ENCODE data around the gene CARF. TPM values are rescaled to one million over a fixed set of nuclear protein-coding genes. Genes with fewer than 3 reads are reported as not detected.
"Not testable (repeated sequence)": the region's sequence is repeated elsewhere in the genome, so short reads cannot be mapped to it uniquely, and the experiment has no call there.

The CARF gene
- total RNA-seq, 1 donor from 2014 or later = 16.5 TPM

DNA sequence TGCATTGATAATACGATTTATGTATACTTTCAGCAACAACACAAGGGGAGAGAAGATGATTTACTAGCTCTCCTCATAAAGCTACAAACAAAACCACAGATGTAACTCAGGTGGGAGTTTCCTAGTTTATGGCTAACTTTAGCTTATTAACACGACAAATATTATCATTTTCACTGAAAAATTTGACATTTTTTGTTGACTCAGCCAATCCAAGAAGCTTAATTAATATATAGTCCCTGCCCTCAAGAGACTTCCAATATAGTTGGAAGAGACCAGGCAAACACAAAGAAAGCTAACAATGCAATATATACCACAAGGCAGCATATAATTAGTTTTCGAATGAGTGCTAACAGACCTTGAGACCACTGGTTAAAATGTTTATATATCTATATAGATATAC is 1.4 kb upstream of the CARF start:
- no peaks in the 10 kb centered on the region for H3K9me3 ChIP-seq
- TF ChIP-seq POLR2AphosphoS5 (IDR thresholded peaks at IDR 0.05; ENCODE audit: insufficient read depth in 1 of 2, low read depth in 1 of 2) (no peak), POLR2A (IDR thresholded peaks at IDR 0.05) (no peak)
- TF ChIP-seq, protein P1, sequence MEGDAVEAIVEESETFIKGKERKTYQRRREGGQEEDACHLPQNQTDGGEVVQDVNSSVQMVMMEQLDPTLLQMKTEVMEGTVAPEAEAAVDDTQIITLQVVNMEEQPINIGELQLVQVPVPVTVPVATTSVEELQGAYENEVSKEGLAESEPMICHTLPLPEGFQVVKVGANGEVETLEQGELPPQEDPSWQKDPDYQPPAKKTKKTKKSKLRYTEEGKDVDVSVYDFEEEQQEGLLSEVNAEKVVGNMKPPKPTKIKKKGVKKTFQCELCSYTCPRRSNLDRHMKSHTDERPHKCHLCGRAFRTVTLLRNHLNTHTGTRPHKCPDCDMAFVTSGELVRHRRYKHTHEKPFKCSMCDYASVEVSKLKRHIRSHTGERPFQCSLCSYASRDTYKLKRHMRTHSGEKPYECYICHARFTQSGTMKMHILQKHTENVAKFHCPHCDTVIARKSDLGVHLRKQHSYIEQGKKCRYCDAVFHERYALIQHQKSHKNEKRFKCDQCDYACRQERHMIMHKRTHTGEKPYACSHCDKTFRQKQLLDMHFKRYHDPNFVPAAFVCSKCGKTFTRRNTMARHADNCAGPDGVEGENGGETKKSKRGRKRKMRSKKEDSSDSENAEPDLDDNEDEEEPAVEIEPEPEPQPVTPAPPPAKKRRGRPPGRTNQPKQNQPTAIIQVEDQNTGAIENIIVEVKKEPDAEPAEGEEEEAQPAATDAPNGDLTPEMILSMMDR (IDR thresholded peaks at IDR 0.05) = no peak
- no peaks in the 10 kb centered on the region for H3K27me3 ChIP-seq
- no peak overlapping the region for H3K27ac ChIP-seq
- peaks cover 21% of the 10 kb centered on the region for H3K4me1 ChIP-seq
- DNase-seq (ENCODE audit: extremely low spot score in 2 of 2) = no peak
- no peaks in the 10 kb centered on the region for H3K36me3 ChIP-seq
- intact Hi-C loops (cut with DNase I) = no loop called here
- peak overlapping the region in 1 of 2 donors; percentile 69 for H3K4me3 ChIP-seq

DNA sequence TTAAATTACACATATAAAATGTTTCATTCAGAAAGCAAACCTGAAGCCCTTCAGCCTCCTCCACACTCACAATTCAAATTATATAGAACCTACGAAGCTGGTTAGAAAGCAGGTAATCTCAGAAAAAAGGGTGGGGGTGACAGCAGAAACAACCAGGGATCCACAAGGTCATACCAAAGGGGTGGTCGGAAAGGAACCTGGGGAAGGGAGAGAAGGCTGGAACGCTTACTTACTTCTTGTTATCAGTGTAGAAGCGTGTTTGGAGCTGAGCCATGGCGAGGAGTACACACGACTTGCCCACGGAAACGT is 918 bp upstream of the CARF start:
- H3K4me1 ChIP-seq = peaks cover 21% of the 10 kb centered on the region
- peak overlapping the region; percentile 77 for H3K27ac ChIP-seq
- DNase-seq (ENCODE audit: extremely low spot score in 2 of 2) = no peak
- H3K9me3 ChIP-seq = no peaks in the 10 kb centered on the region
- TF ChIP-seq, protein P1 (IDR thresholded peaks at IDR 0.05) = no peak
- TF ChIP-seq POLR2A (IDR thresholded peaks at IDR 0.05) (no peak), POLR2AphosphoS5 (IDR thresholded peaks at IDR 0.05; ENCODE audit: insufficient read depth in 1 of 2, low read depth in 1 of 2) (no peak)
- peak overlapping the region; percentile 57 to 69 for H3K4me3 ChIP-seq
- H3K27me3 ChIP-seq = no peaks in the 10 kb centered on the region
- no peaks in the 10 kb centered on the region for H3K36me3 ChIP-seq
- intact Hi-C loops (cut with DNase I) = no loop called here

DNA sequence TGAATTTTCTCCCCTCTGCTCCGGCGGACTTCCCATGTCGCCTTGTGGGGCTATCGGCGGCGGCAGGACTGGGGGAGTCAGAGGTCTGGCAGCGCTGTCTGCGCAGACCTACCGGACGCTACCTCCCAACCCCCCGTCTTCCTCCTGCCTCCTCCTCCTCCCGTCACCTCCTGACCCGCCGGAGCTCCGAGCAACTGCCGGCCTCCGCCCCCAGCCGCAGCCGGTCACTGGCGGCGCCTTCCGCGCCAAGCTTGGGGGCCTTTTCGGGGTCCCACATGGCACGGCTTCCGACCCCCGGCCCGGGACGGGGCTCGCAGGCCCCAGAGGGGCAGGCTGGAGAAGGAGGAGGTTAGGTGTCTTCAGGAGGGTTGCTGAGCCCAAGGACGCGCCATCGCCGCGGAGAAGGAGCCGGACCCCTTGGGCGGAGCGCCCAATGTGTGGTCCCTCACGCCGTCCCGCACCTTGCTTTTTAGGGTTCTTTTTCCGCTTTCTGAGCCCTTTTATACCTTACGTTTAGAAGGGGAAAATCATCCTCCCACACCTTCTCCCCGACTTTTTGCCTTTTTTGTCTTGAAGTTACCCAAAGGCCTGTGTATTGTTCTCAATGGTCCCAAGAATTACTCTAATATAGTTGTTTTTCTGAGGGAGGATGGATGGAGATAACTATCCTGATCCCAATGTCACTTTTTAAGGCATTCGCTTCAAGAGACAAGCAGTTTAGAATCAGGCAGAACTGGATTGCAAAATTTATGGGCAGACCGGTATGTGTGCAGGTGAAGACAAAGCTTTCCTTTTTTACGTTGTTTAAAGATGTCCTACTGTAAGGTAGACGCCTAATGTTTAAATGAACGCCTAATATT is 497 bp downstream of the CARF start:
- TF ChIP-seq POLR2AphosphoS5 (IDR thresholded peaks at IDR 0.05; ENCODE audit: insufficient read depth in 1 of 2, low read depth in 1 of 2) = peak in 1 of 2 donors; percentile 49
- H3K9me3 ChIP-seq; DNase-seq (ENCODE audit: extremely low spot score in 2 of 2); H3K36me3 ChIP-seq; H3K27me3 ChIP-seq; intact Hi-C loops (cut with DNase I): not testable (repeated sequence)
- H3K27ac ChIP-seq = peak overlapping the region; percentile 77
- H3K4me1 ChIP-seq = peaks cover 21% of the 10 kb centered on the region
- H3K4me3 ChIP-seq = peak overlapping the region; percentile 57 to 69

DNA sequence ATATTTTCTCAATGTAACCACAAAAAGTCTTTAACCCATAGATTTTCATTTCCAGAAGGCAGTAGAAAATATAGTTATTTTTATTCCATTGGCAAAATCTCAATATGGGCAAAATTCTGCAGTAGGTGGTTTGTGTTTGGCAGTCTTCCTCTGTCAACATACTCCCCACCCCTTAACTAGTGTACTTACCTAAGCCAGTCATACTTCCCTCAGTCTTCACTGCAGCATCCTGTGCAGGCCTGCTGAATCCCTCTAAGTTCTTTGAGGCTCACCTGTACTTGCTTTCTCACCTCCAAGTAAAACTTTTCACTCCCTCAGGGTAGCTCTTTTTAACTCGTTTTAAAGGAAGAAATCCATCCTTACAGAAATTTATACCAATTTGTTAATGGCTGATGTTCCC is 6.8 kb downstream of the CARF start:
- peaks cover 0 to 18% of the 10 kb centered on the region in 2 donors for H3K36me3 ChIP-seq
- TF ChIP-seq POLR2AphosphoS5 (IDR thresholded peaks at IDR 0.05; ENCODE audit: insufficient read depth in 1 of 2, low read depth in 1 of 2) (no peak), POLR2A (IDR thresholded peaks at IDR 0.05) (no peak)
- TF ChIP-seq, protein P1 (IDR thresholded peaks at IDR 0.05) = no peak
- intact Hi-C loops (cut with DNase I) = no loop called here

DNA sequence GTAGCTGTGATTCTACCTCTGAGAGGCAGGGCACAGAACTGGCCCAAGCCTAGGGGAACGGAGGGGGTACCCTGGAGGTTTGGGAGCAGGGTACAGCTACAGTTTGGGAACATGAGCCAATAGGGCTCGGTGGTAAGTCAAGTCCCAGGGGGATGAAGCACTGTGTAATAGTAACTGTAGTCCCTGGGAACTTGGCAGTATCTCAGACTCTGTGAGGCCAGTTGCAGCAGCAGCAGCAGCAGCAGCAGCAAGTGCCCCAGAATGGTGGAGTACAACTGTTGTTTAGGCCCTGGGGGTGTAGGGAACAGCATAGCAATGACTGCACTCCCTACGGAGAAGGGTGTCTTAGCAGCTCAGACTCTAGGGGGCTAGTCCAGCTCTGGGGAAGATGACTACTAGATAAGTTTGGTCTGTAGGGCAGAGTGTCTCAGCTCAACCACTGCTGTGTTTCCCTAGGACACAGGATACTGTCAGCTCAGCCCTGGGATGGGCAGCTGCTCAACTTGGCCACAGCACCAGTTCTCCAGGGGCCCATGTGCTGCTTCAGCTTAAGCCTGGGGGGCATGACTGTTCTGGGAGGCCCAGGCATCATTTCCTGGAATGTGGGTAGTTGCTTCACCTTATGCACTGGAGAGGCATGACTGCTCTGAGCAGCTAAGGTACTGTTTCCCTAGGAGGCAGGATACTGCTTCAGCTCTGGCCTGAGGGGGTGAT is 20.5 kb downstream of the CARF start:
- H3K27ac ChIP-seq = no peak overlapping the region
- no peaks in the 10 kb centered on the region for H3K36me3 ChIP-seq
- intact Hi-C loops (cut with DNase I) = no loop called here
- TF ChIP-seq, protein P1 (IDR thresholded peaks at IDR 0.05) = no peak
- TF ChIP-seq POLR2AphosphoS5 (IDR thresholded peaks at IDR 0.05; ENCODE audit: insufficient read depth in 1 of 2, low read depth in 1 of 2) (no peak), POLR2A (IDR thresholded peaks at IDR 0.05) (no peak)
- no peak overlapping the region for H3K4me3 ChIP-seq
- no peaks in the 10 kb centered on the region for H3K9me3 ChIP-seq
- DNase-seq (ENCODE audit: extremely low spot score in 2 of 2) = no peak
- no peaks in the 10 kb centered on the region for H3K4me1 ChIP-seq
- no peaks in the 10 kb centered on the region for H3K27me3 ChIP-seq

More for the DNA sequence above, 6.8 kb downstream of the CARF start:
- DNase-seq (ENCODE audit: extremely low spot score in 2 of 2) = no peak
- no peak overlapping the region for H3K4me3 ChIP-seq
- H3K9me3 ChIP-seq = no peaks in the 10 kb centered on the region
- H3K27me3 ChIP-seq = no peaks in the 10 kb centered on the region
- no peaks in the 10 kb centered on the region for H3K4me1 ChIP-seq
- no peak overlapping the region for H3K27ac ChIP-seq
